ENCODE data around the gene LSR. TPM values are rescaled to one million over a fixed set of nuclear protein-coding genes. Genes with fewer than 3 reads are reported as not detected.

Gene LSR
- total and polyA plus RNA-seq, 2 of the 4 experiments (the other 2 are of a cell fraction): 0.18 to 0.44 TPM

DNA sequence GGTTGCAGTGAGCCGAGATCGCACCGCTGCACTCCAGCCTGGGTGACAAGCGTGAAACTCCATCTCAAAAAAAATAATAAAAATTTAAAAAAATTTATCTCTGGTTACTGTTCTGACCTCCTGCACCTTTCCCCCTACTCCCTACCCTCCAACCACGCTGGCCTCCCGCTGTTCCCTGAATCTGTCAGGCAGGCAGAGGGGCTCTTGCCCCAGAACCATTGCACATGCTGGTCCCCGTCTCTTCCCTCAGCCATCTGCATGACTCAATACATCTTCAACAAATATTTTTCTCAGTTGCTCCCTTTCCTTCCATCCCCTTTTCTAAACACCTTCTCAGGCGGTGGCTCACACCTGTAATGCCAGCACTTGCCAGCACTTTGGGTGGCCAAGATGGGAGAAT, 19.2 kb upstream of the LSR start (continued):
- no peak for TF ChIP-seq CTCF (conservative IDR thresholded peaks at IDR 0.05; ENCODE audit: low read depth, low read length)
- no peak for TF ChIP-seq POLR2A (IDR thresholded peaks at IDR 0.05; ENCODE audit: low read depth, low read length)
- no peak for TF ChIP-seq NFE2L2 (IDR thresholded peaks at IDR 0.05; ENCODE audit: low read depth, low read length)
- no peak for TF ChIP-seq MAFK (IDR thresholded peaks at IDR 0.05; ENCODE audit: low read depth, low read length)

GRCh38 chr19:35231956-35232645, 16.7 kb upstream of the LSR start:
- Histone ChIP-seq H2AFZ (replicated peaks; ENCODE audit: low read length, poor library complexity) (no peak overlapping the region), H4K5ac (ENCODE audit: low read depth, low read length) (no peak overlapping the region), H4K91ac (ENCODE audit: insufficient read depth, low read depth, low read length) (no peak overlapping the region), H3K9ac (ENCODE audit: low read depth, low read length) (no peak overlapping the region), H4K8ac (ENCODE audit: low read depth in 2 of 2, low read length in 2 of 2) (no peak overlapping the region), H3K4me3 (ENCODE audit: insufficient read depth, low read depth, low read length) (no peak overlapping the region), H3K4ac (ENCODE audit: low read depth, low read length) (no peak overlapping the region), H2BK20ac (ENCODE audit: low read depth, low read length) (no peak overlapping the region), H2AK9ac (replicated peaks; ENCODE audit: low read depth, low read length, poor library complexity) (no peak overlapping the region), H3K18ac (ENCODE audit: low read depth, low read length) (no peak overlapping the region), H3K27ac (ENCODE audit: insufficient read depth, low read length) (no peak overlapping the region), H2BK15ac (ENCODE audit: low read depth, low read length) (no peak overlapping the region), H2BK120ac (ENCODE audit: low read depth, low read length) (no peak overlapping the region), H3K36me3 (ENCODE audit: control insufficient read depth, insufficient read depth, low read length) (no peaks in the 10 kb centered on the region), H3K4me1 (ENCODE audit: control insufficient read depth, insufficient read depth, low read length) (no peaks in the 10 kb centered on the region), H2BK5ac (ENCODE audit: low read depth, low read length, poor library complexity, severe bottlenecking) (no peak overlapping the region), H3K4me2 (ENCODE audit: low read depth, low read length) (no peak overlapping the region), H4K20me1 (ENCODE audit: insufficient read depth, low read length) (no peaks in the 10 kb centered on the region), H2AK5ac (ENCODE audit: low read depth, low read length) (no peak overlapping the region), H3K9me3 (ENCODE audit: control insufficient read depth, insufficient read depth, low read length) (no peaks in the 10 kb centered on the region), H3K23ac (ENCODE audit: low read depth, low read length) (no peak overlapping the region), H3K27me3 (ENCODE audit: control insufficient read depth, insufficient read depth, low read length) (no peaks in the 10 kb centered on the region; the same call in 1 of the 2 replicates), H3K56ac (ENCODE audit: extremely low read depth, insufficient read depth, low read length) (no peak overlapping the region), H3K9me1 (ENCODE audit: insufficient read depth, low read length) (no peaks in the 10 kb centered on the region), H3K79me1 (ENCODE audit: low read depth in 1 of 2, low read length in 2 of 2) (no peaks in the 10 kb centered on the region), H3K14ac (replicated peaks; ENCODE audit: low read depth, low read length) (no peak overlapping the region)
- ATAC-seq (ENCODE audit: low read depth): no peak
- dilution Hi-C loops (cut with HindIII; ENCODE audit: low sequenced_read_pairs, unreplicated experiment) (no loop called here), in situ Hi-C loops (cut with MboI; ENCODE audit: low sequenced_read_pairs) (no loop called here), intact Hi-C loops (cut with micrococcal nuclease) (no loop called here)
- CTCF ChIA-PET: no interaction called here
- 69% methylated on average over 6 of the region's 14 CpGs; no CpG with 5 or more reads in 1 of the 2 experiments for WGBS, 2 experiments (ENCODE audit: extremely low coverage in 2 of 2, insufficient read length in 1 of 2)
- POLR2A ChIA-PET (ENCODE audit: unreplicated experiment): no interaction called here
- no TSS peak for BruUV-seq (replicated peaks)
- DNase-seq: no peak
- TF ChIP-seq RAD21 (IDR thresholded peaks at IDR 0.05; ENCODE audit: low read length) (no peak), MXI1 (IDR thresholded peaks at IDR 0.05; ENCODE audit: borderline replicate concordance, low read depth, low read length) (no peak), RFX5 (IDR thresholded peaks at IDR 0.05; ENCODE audit: low read depth, low read length) (no peak), FOS (IDR thresholded peaks at IDR 0.05; ENCODE audit: low read depth, low read length) (no peak), MAZ (IDR thresholded peaks at IDR 0.05; ENCODE audit: borderline replicate concordance, low read depth, low read length) (no peak), NFE2L2 (IDR thresholded peaks at IDR 0.05; ENCODE audit: low read depth, low read length) (no peak), POLR2A (IDR thresholded peaks at IDR 0.05; ENCODE audit: low read depth, low read length) (no peak), RCOR1 (IDR thresholded peaks at IDR 0.05; ENCODE audit: insufficient replicate concordance, low read length) (no peak), CTCF (conservative IDR thresholded peaks at IDR 0.05; ENCODE audit: low read depth, low read length) (no peak), SMC3 (IDR thresholded peaks at IDR 0.05; ENCODE audit: low read depth, low read length) (no peak), BHLHE40 (IDR thresholded peaks at IDR 0.05; ENCODE audit: low read depth, low read length) (no peak)

Measured in IMR-90 (cell line).